HEK293 (cell line): Measurements from ENCODE around the gene RPS6KB2.

Source experiments
- CTCF ChIA-PET: fragments of 350-600 bp; formaldehyde crosslinking; extraction: SDS; loops from one replicate; lab custom pipeline; 2021; ENCODE audit warnings: antibody characterized with exemption; lab: Yijun Ruan, JAX
- POLR2A ChIA-PET: fragments of 300-600 bp; formaldehyde crosslinking; extraction: SDS; loops from one replicate; lab custom pipeline; 2020; ENCODE audit warnings: antibody characterized with exemption, inconsistent platforms; lab: Yijun Ruan, JAX
- H3K27ac ChIP-seq: fragments of 200-500 bp; sonication (Bioruptor generic); 2 replicates; pipeline ENCODE4 v1.5.1; 2014; ENCODE audit warnings: low read depth, low read length, control low read depth, inconsistent platforms; ENCODE audit errors: extremely low read depth
- H3K36me3 ChIP-seq, 2 experiments: fragments of 200-500 bp in 1 of 2; sonication (Bioruptor generic) in 1 of 2; 1 replicate in 1 of 2; 2 replicates in 1 of 2; pipeline ENCODE4 v1.5.1; 2014 to 2017; ENCODE audit warnings: inconsistent platforms in 2 of 2, low read length in 2 of 2; ENCODE audit not compliant: control insufficient read depth in 2 of 2, insufficient read depth in 1 of 2
- H3K4me1 ChIP-seq: fragments of 200-500 bp; sonication (Bioruptor generic); 2 replicates; pipeline ENCODE4 v1.5.1; 2014; ENCODE audit warnings: mild to moderate bottlenecking, low read length, inconsistent platforms; ENCODE audit not compliant: control insufficient read depth, insufficient read depth
- H3K4me3 ChIP-seq: 2 replicates; pipeline ENCODE4 v1.5.1; 2011; ENCODE audit warnings: low read depth, mild to moderate bottlenecking, control low read depth, low read length, moderate library complexity
- H3K9me3 ChIP-seq: fragments of 200-500 bp; sonication (Bioruptor generic); 2 replicates; pipeline ENCODE4 v1.5.1; 2014; ENCODE audit warnings: low read depth, low read length, inconsistent platforms; ENCODE audit not compliant: control insufficient read depth, insufficient read depth
- EGR2 ChIP-seq: fragments of 450-650 bp; formaldehyde crosslinking; IDR thresholded peaks from 2 replicates; pipeline ENCODE4 v1.5.1; 2016; ENCODE audit warnings: low read depth, missing biosample characterization, missing genetic modification characterization
- INSM2 ChIP-seq: fragments of 450-650 bp; formaldehyde crosslinking; IDR thresholded peaks from 2 replicates; pipeline ENCODE4 v1.5.1; 2016; ENCODE audit warnings: missing biosample characterization, missing genetic modification characterization
- PRDM1 ChIP-seq: fragments of 450-650 bp; formaldehyde crosslinking; IDR thresholded peaks from 2 replicates; pipeline ENCODE4; 2016; ENCODE audit warnings: missing biosample characterization, missing genetic modification characterization
- PRDM2 ChIP-seq: fragments of 450-650 bp; formaldehyde crosslinking; IDR thresholded peaks from 2 replicates; pipeline ENCODE4 v1.5.1; 2016; ENCODE audit warnings: missing biosample characterization, missing genetic modification characterization, borderline replicate concordance
- SP2 ChIP-seq: fragments of 450-650 bp; formaldehyde crosslinking; IDR thresholded peaks from 2 replicates; pipeline ENCODE4 v1.5.1; 2016; ENCODE audit warnings: missing biosample characterization, missing genetic modification characterization
- YY2 ChIP-seq: fragments of 450-650 bp; formaldehyde crosslinking; IDR thresholded peaks from 2 replicates; pipeline ENCODE4 v1.5.1; 2016; ENCODE audit warnings: missing biosample characterization, missing genetic modification characterization
- ZBTB17 ChIP-seq: fragments of 450-650 bp; formaldehyde crosslinking; IDR thresholded peaks from 2 replicates; pipeline ENCODE4 v1.5.1; 2016; ENCODE audit warnings: missing biosample characterization, missing genetic modification characterization
- ZBTB8A ChIP-seq: fragments of 450-650 bp; formaldehyde crosslinking; IDR thresholded peaks from 2 replicates; pipeline ENCODE4 v1.5.1; 2016; ENCODE audit warnings: missing biosample characterization, missing genetic modification characterization
- ZIC2 ChIP-seq: fragments of 450-650 bp; formaldehyde crosslinking; IDR thresholded peaks from 2 replicates; pipeline ENCODE4 v1.5.1; 2016; ENCODE audit warnings: missing biosample characterization, missing genetic modification characterization
- ZNF18 ChIP-seq: fragments of 450-650 bp; formaldehyde crosslinking; IDR thresholded peaks from 2 replicates; pipeline ENCODE4 v1.5.1; 2016; ENCODE audit warnings: missing biosample characterization, missing genetic modification characterization
- ZNF221 ChIP-seq: fragments of 450-650 bp; formaldehyde crosslinking; IDR thresholded peaks from 2 replicates; pipeline ENCODE4 v1.5.1; 2017; ENCODE audit warnings: missing biosample characterization, missing genetic modification characterization, borderline replicate concordance
- ZNF341 ChIP-seq: fragments of 450-650 bp; formaldehyde crosslinking; IDR thresholded peaks from 2 replicates; pipeline ENCODE4; 2016; ENCODE audit warnings: low read depth, missing biosample characterization, missing genetic modification characterization
- ZNF354C ChIP-seq: fragments of 450-650 bp; formaldehyde crosslinking; IDR thresholded peaks from 2 replicates; pipeline ENCODE4 v1.5.1; 2016; ENCODE audit warnings: missing biosample characterization, missing genetic modification characterization, low read depth, borderline replicate concordance
- ZNF394 ChIP-seq: fragments of 450-650 bp; formaldehyde crosslinking; IDR thresholded peaks from 2 replicates; pipeline ENCODE4 v1.5.1; 2016; ENCODE audit warnings: missing biosample characterization, missing genetic modification characterization, mild to moderate bottlenecking, moderate library complexity, borderline replicate concordance
- ZNF404 ChIP-seq: fragments of 450-650 bp; formaldehyde crosslinking; IDR thresholded peaks from 2 replicates; pipeline ENCODE4 v1.5.1; 2017; ENCODE audit warnings: missing biosample characterization, missing genetic modification characterization
- ZNF768 ChIP-seq: fragments of 450-650 bp; formaldehyde crosslinking; IDR thresholded peaks from 2 replicates; pipeline ENCODE4 v1.5.1; 2018; ENCODE audit warnings: missing biosample characterization, mild to moderate bottlenecking, missing genetic modification characterization
- ZNF843 ChIP-seq: fragments of 450-650 bp; formaldehyde crosslinking; IDR thresholded peaks from 2 replicates; pipeline ENCODE4 v1.5.1; 2016; ENCODE audit warnings: missing biosample characterization, missing genetic modification characterization
- TF ChIP-seq, protein P1 (sequence below): fragments of 450-650 bp; formaldehyde crosslinking; IDR thresholded peaks from 2 replicates; pipeline ENCODE4 v1.5.1; 2017; ENCODE audit warnings: missing biosample characterization, missing genetic modification characterization
- TF ChIP-seq, protein P2 (sequence below): fragments of 450-650 bp; formaldehyde crosslinking; conservative IDR thresholded peaks from 2 replicates; pipeline ENCODE4 v1.5.1; 2016; ENCODE audit warnings: low read depth, missing biosample characterization, missing genetic modification characterization

RPS6KB2 gene

GRCh38 chr11:67428052-67429001 lies at the start of gene RPS6KB2:
RPS6KB2 (plus strand) TSS chr11:67428494; CDS start chr11:67428546, 52 bp downstream.
- H3K27ac ChIP-seq: peak within 1 kb of the TSS; percentile 77
- ChIA-PET CTCF (interaction anchor here (0.6 to 0.7 kb wide), 3 partner anchors 15 to 72 kb away, joined by 3 to 4 read pairs (median 4); partner anchors contain the start of gene CORO1B), POLR2A (interaction anchor here (0.6 to 3.2 kb wide), 9 partner anchors 9 to 848 kb away, joined by 3 to 16 read pairs (median 4); partner anchors contain the start of genes CORO1B, PPP1CA and PTPRCAP)
- no peaks in the 10 kb centered on the region for H3K9me3 ChIP-seq
- peaks cover 5 to 39% of the 10 kb centered on the region in 2 experiments; a peak in 2 of 3 replicates for H3K36me3 ChIP-seq
- H3K4me3 ChIP-seq: peak within 1 kb of the TSS; percentile 81
- H3K4me1 ChIP-seq: peaks cover 5% of the 10 kb centered on the region; the same call in 1 of the 2 replicates
- TF ChIP-seq YY2 (tag by site-specific recombination): peak; percentile 90
- no peak for TF ChIP-seq ZNF18
- TF ChIP-seq ZNF394: 0 out of 2 replicates have a peak, but pooled peaks have one; percentile 35
- TF ChIP-seq ZBTB8A (tag by site-specific recombination): 0 out of 2 replicates have a peak, but pooled peaks have one; percentile 17
- no peak for TF ChIP-seq INSM2 (tag by site-specific recombination)
- TF ChIP-seq, protein P1, sequence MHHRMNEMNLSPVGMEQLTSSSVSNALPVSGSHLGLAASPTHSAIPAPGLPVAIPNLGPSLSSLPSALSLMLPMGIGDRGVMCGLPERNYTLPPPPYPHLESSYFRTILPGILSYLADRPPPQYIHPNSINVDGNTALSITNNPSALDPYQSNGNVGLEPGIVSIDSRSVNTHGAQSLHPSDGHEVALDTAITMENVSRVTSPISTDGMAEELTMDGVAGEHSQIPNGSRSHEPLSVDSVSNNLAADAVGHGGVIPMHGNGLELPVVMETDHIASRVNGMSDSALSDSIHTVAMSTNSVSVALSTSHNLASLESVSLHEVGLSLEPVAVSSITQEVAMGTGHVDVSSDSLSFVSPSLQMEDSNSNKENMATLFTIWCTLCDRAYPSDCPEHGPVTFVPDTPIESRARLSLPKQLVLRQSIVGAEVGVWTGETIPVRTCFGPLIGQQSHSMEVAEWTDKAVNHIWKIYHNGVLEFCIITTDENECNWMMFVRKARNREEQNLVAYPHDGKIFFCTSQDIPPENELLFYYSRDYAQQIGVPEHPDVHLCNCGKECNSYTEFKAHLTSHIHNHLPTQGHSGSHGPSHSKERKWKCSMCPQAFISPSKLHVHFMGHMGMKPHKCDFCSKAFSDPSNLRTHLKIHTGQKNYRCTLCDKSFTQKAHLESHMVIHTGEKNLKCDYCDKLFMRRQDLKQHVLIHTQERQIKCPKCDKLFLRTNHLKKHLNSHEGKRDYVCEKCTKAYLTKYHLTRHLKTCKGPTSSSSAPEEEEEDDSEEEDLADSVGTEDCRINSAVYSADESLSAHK (tag by site-specific recombination): no peak
- TF ChIP-seq PRDM2 (tag by site-specific recombination): no peak
- no peak for TF ChIP-seq ZNF221 (tag by site-specific recombination)
- TF ChIP-seq ZNF843 (tag by site-specific recombination): 0 out of 2 replicates have a peak, but pooled peaks have one; percentile 22
- no peak for TF ChIP-seq ZNF768 (tag by site-specific recombination)
- TF ChIP-seq EGR2 (tag by site-specific recombination): 0 out of 2 replicates have a peak, but pooled peaks have one; percentile 14
- TF ChIP-seq, protein P2, sequence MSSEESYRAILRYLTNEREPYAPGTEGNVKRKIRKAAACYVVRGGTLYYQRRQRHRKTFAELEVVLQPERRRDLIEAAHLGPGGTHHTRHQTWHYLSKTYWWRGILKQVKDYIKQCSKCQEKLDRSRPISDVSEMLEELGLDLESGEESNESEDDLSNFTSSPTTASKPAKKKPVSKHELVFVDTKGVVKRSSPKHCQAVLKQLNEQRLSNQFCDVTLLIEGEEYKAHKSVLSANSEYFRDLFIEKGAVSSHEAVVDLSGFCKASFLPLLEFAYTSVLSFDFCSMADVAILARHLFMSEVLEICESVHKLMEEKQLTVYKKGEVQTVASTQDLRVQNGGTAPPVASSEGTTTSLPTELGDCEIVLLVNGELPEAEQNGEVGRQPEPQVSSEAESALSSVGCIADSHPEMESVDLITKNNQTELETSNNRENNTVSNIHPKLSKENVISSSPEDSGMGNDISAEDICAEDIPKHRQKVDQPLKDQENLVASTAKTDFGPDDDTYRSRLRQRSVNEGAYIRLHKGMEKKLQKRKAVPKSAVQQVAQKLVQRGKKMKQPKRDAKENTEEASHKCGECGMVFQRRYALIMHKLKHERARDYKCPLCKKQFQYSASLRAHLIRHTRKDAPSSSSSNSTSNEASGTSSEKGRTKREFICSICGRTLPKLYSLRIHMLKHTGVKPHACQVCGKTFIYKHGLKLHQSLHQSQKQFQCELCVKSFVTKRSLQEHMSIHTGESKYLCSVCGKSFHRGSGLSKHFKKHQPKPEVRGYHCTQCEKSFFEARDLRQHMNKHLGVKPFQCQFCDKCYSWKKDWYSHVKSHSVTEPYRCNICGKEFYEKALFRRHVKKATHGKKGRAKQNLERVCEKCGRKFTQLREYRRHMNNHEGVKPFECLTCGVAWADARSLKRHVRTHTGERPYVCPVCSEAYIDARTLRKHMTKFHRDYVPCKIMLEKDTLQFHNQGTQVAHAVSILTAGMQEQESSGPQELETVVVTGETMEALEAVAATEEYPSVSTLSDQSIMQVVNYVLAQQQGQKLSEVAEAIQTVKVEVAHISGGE: peak; percentile 50; the same call in 1 of the 2 replicates
- peak; percentile 97 for TF ChIP-seq ZBTB17
- TF ChIP-seq SP2 (tag by site-specific recombination): peak; percentile 56
- TF ChIP-seq ZNF404 (tag by site-specific recombination): no peak
- peak; percentile 54; the same call in 1 of the 2 replicates for TF ChIP-seq ZNF341
- TF ChIP-seq PRDM1 (tag by site-specific recombination): no peak
- 0 out of 2 replicates have a peak, but pooled peaks have one; percentile 18 for TF ChIP-seq ZIC2 (tag by site-specific recombination)
- no peak for TF ChIP-seq ZNF354C (tag by site-specific recombination)
